GM23338 (cell line): ENCODE results near the gene MAD1L1. TPM values are rescaled to one million over a fixed set of nuclear protein-coding genes. Genes with fewer than 3 reads are reported as not detected.

ENCODE experiments used
- ATAC-seq: fragments of 200-7000 bp; cut with Tn5 transposase; 3 replicates; pipeline ENCODE4 v1.9.1; 2020
- DNase-seq: peaks from one replicate; pipeline ENCODE4 v3.0.0-alpha.2; 2015; ENCODE audit warnings: low spot score
- H2AFZ ChIP-seq: fragments of 200-600 bp; sonication (generic); 2 replicates; pipeline ENCODE4 v1.8.0; 2016; ENCODE audit warnings: antibody characterized with exemption, mild to moderate bottlenecking, moderate library complexity
- H3F3A ChIP-seq: fragments of 200-600 bp; sonication (generic); replicated peaks from 2 replicates; pipeline ENCODE4 v1.8.0; 2017; ENCODE audit warnings: antibody characterized with exemption, mixed run types, low read depth
- H3K27ac ChIP-seq: fragments of 200-600 bp; sonication (generic); 2 replicates; pipeline ENCODE4 v1.6.1; 2016; ENCODE audit warnings: low read depth
- H3K27me3 ChIP-seq: fragments of 200-600 bp; sonication (generic); 2 replicates; pipeline ENCODE4 v1.8.0; 2016; ENCODE audit warnings: mild to moderate bottlenecking, mixed run types, moderate library complexity; ENCODE audit not compliant: insufficient read depth
- H3K36me3 ChIP-seq: fragments of 200-600 bp; sonication (generic); 2 replicates; pipeline ENCODE4 v1.8.0; 2016; ENCODE audit warnings: mild to moderate bottlenecking; ENCODE audit not compliant: insufficient read depth
- H3K4me1 ChIP-seq: fragments of 200-600 bp; sonication (generic); 2 replicates; pipeline ENCODE4 v1.8.0; 2016; ENCODE audit warnings: mild to moderate bottlenecking, moderate library complexity; ENCODE audit not compliant: insufficient read depth
- H3K4me2 ChIP-seq: fragments of 200-600 bp; sonication (generic); 2 replicates; pipeline ENCODE4 v1.7.1; 2017; ENCODE audit warnings: mixed run types
- H3K4me3 ChIP-seq: fragments of 200-600 bp; sonication (generic); 2 replicates; pipeline ENCODE4 v1.6.1; 2016; ENCODE audit warnings: mixed run types
- H3K79me2 ChIP-seq: fragments of 200-600 bp; sonication (generic); replicated peaks from 2 replicates; pipeline ENCODE4 v1.8.0; 2017; ENCODE audit warnings: mild to moderate bottlenecking; ENCODE audit not compliant: insufficient read depth
- H3K9me2 ChIP-seq: fragments of 200-600 bp; sonication (generic); 2 replicates; pipeline ENCODE4 v1.8.0; 2017; ENCODE audit not compliant: insufficient read depth
- H4K20me1 ChIP-seq: fragments of 200-600 bp; sonication (generic); replicated peaks from 2 replicates; pipeline ENCODE4 v1.8.0; 2017; ENCODE audit warnings: mild to moderate bottlenecking; ENCODE audit not compliant: insufficient read depth
- H3K27ac Mint-ChIP-seq: 2 replicates; pipeline ENCODE4 v1.8.0; 2020; ENCODE audit warnings: inconsistent platforms, mild to moderate bottlenecking, moderate library complexity, mixed read lengths
- H3K27me3 Mint-ChIP-seq: 3 replicates; pipeline ENCODE4 v1.8.0; 2022; ENCODE audit warnings: low read depth, mild to moderate bottlenecking, moderate library complexity, mixed read lengths, inconsistent platforms; ENCODE audit not compliant: insufficient read depth, poor library complexity
- H3K36me3 Mint-ChIP-seq: 3 replicates; pipeline ENCODE4 v1.8.0; 2021; ENCODE audit warnings: low read depth, mild to moderate bottlenecking, inconsistent platforms, moderate library complexity, mixed read lengths
- H3K4me1 Mint-ChIP-seq: 3 replicates; pipeline ENCODE4 v1.8.0; 2020; ENCODE audit warnings: mild to moderate bottlenecking, inconsistent platforms, mixed read lengths
- H3K4me3 Mint-ChIP-seq: 3 replicates; pipeline ENCODE4 v1.8.0; 2021; ENCODE audit warnings: moderate library complexity, mild to moderate bottlenecking, inconsistent platforms, mixed read lengths
- H3K9me3 Mint-ChIP-seq: 3 replicates; pipeline ENCODE4 v1.8.0; 2020; ENCODE audit warnings: moderate library complexity, mild to moderate bottlenecking, inconsistent platforms, mixed read lengths
- CREB1 ChIP-seq: fragments of 250-450 bp; sonication (Bioruptor Pico); IDR thresholded peaks from 2 replicates; pipeline ENCODE4 v1.5.0; 2020; ENCODE audit warnings: low read depth, mild to moderate bottlenecking, moderate library complexity
- ETS1 ChIP-seq: IDR thresholded peaks from 2 replicates; pipeline ENCODE4 v1.6.1; 2016; ENCODE audit warnings: antibody characterized with exemption
- EZH2phosphoT487 ChIP-seq: fragments of 200-600 bp; sonication (generic); IDR thresholded peaks from one replicate; pipeline ENCODE4 v1.8.1; 2018; ENCODE audit warnings: antibody characterized with exemption; ENCODE audit not compliant: unreplicated experiment
- NANOG ChIP-seq: IDR thresholded peaks from 2 replicates; pipeline ENCODE4 v1.6.1; 2016; ENCODE audit warnings: antibody characterized with exemption, borderline replicate concordance
- POLR2AphosphoS5 ChIP-seq: IDR thresholded peaks from 2 replicates; pipeline ENCODE4 v1.6.1; 2016; ENCODE audit warnings: antibody characterized with exemption, low read depth
- ZNF462 ChIP-seq: fragments of 250-450 bp; sonication (Bioruptor Pico); IDR thresholded peaks from 2 replicates; pipeline ENCODE4 v1.5.0; 2020; ENCODE audit warnings: mild to moderate bottlenecking, moderate library complexity
- polyA plus RNA-seq: library from polyadenylated mRNA; unstranded; fragments of >200 nt; fragmentation: Nextera tagmentation; extraction: Ambion mirVana; gene quantifications from 2 replicates; pipeline ENCODE4 v1.2.1, GENCODE V29; 2016
- total RNA-seq: library from RNA; depleted of rRNA; stranded (reverse); fragments of >200 nt; shearing (Covaris generic); gene quantifications from 2 replicates; pipeline ENCODE4 v1.2.3, GENCODE V29; 2014

The MAD1L1 gene
- total and polyA plus RNA-seq, 2 experiments from 2014 or later, result 40.3 to 59.3 TPM

GRCh38 chr7:2062648-2063047, 170.1 kb downstream of the MAD1L1 start (continued):
- TF ChIP-seq ZNF462 (no peak), EZH2phosphoT487 (no peak), NANOG (no peak), POLR2AphosphoS5 (no peak)

GRCh38 chr7:2060701-2061100, 172.0 kb downstream of the MAD1L1 start:
- no peaks in the 10 kb centered on the region for H3K9me2 ChIP-seq
- no peak overlapping the region for H3K4me3 ChIP-seq
- no peak overlapping the region for H3K4me2 ChIP-seq
- H3K4me1 ChIP-seq, result no peaks in the 10 kb centered on the region
- no peaks in the 10 kb centered on the region for H3K27me3 ChIP-seq
- H2AFZ ChIP-seq, result no peak overlapping the region
- ATAC-seq (no peak), DNase-seq (no peak)
- H3K79me2 ChIP-seq, result no peaks in the 10 kb centered on the region; the same call in 1 of the 2 replicates
- peaks cover 4% of the 10 kb centered on the region; the same call in 1 of the 2 replicates for H3K36me3 ChIP-seq
- H3K9me3 Mint-ChIP-seq, result peaks cover 22% of the 10 kb centered on the region
- H3K4me1 Mint-ChIP-seq, result no peaks in the 10 kb centered on the region; the same call in 2 of the 3 replicates
- H3K4me3 Mint-ChIP-seq, result no peak overlapping the region
- H3F3A ChIP-seq, result no peaks in the 10 kb centered on the region
- peaks cover 21% of the 10 kb centered on the region for H3K27me3 Mint-ChIP-seq
- H3K27ac ChIP-seq, result no peak overlapping the region
- no peak overlapping the region for H3K27ac Mint-ChIP-seq
- H4K20me1 ChIP-seq, result no peaks in the 10 kb centered on the region
- peaks cover 37% of the 10 kb centered on the region for H3K36me3 Mint-ChIP-seq
- TF ChIP-seq CREB1 (CRISPR knock-in tag) (no peak), EZH2phosphoT487 (no peak), NANOG (no peak), POLR2AphosphoS5 (no peak), ZNF462 (no peak), ETS1 (no peak)
